ENCODE data around the gene SPOP.

Gene SPOP

GRCh38 chr17:49707608-49708514 lies 30.0 kb upstream of the SPOP start, which contains the start of gene SLC35B1:
Gene SLC35B1 (minus strand): TSS chr17:49707964. CDS start chr17:49707833, 131 bp downstream.
- peak; percentile 99 for DNase-seq (ENCODE audit: extremely low spot score)
- CTCF ChIA-PET, result interaction anchor here (0.7 to 1.9 kb wide), 6 partner anchors 10 to 175 kb away, joined by 3 to 9 read pairs (median 4); partner anchors contain the start of genes FAM117A and NXPH3
- TF ChIP-seq BHLHE40 (IDR thresholded peaks at IDR 0.05; ENCODE audit: borderline replicate concordance) (no peak), ARNT (IDR thresholded peaks at IDR 0.05) (no peak), HDGF (IDR thresholded peaks at IDR 0.05; ENCODE audit: borderline replicate concordance) (no peak), TARDBP (IDR thresholded peaks at IDR 0.05) (no peak), NFRKB (IDR thresholded peaks at IDR 0.05) (no peak), LEF1 (IDR thresholded peaks at IDR 0.05; ENCODE audit: borderline replicate concordance) (no peak), SUZ12 (IDR thresholded peaks at IDR 0.05) (no peak), SP1 (IDR thresholded peaks at IDR 0.05) (no peak), FOXM1 (IDR thresholded peaks at IDR 0.05; ENCODE audit: borderline replicate concordance) (peak; percentile 94), ZNF384 (IDR thresholded peaks at IDR 0.05) (no peak), FOXK2 (IDR thresholded peaks at IDR 0.05) (no peak), FOXA1 (IDR thresholded peaks at IDR 0.05) (no peak), CTBP1 (IDR thresholded peaks at IDR 0.05; ENCODE audit: borderline replicate concordance) (no peak; the same call in 1 of the 2 replicates), L3MBTL2 (conservative IDR thresholded peaks at IDR 0.05) (peak; percentile 60), ELF4 (IDR thresholded peaks at IDR 0.05) (peak; percentile 64; the same call in 1 of the 2 replicates), PKNOX1 (IDR thresholded peaks at IDR 0.05) (peak; percentile 98)
- POLR2A ChIA-PET, result interaction anchor here (1.0 to 2.9 kb wide), 13 partner anchors 10 to 294 kb away, joined by 3 to 15 read pairs (median 5); partner anchors contain the start of genes FAM117A, KAT7, NXPH3 and PHB1

GRCh38 chr17:49707246-49707607 lies 29.3 kb upstream of the SPOP start:
- TF ChIP-seq PKNOX1 (IDR thresholded peaks at IDR 0.05), result no peak
- no peak for TF ChIP-seq BHLHE40 (IDR thresholded peaks at IDR 0.05; ENCODE audit: borderline replicate concordance)
- TF ChIP-seq FOXA1 (IDR thresholded peaks at IDR 0.05), result no peak
- ChIA-PET CTCF (interaction anchor here (1.1 to 1.9 kb wide), 4 partner anchors 9 to 151 kb away, joined by 3 to 9 read pairs (median 5); partner anchors contain the start of genes FAM117A and NXPH3), POLR2A (interaction anchor here (1.0 to 2.9 kb wide), 11 partner anchors 9 to 293 kb away, joined by 3 to 15 read pairs (median 5); partner anchors contain the start of genes FAM117A, KAT7, NXPH3 and PHB1)
- no peak for DNase-seq (ENCODE audit: extremely low spot score)

- no peak for DNase-seq (ENCODE audit: extremely low spot score)
- TF ChIP-seq FOXA1 (IDR thresholded peaks at IDR 0.05) (no peak), NFRKB (IDR thresholded peaks at IDR 0.05) (no peak), L3MBTL2 (conservative IDR thresholded peaks at IDR 0.05) (no peak), CTBP1 (IDR thresholded peaks at IDR 0.05; ENCODE audit: borderline replicate concordance) (no peak), BHLHE40 (IDR thresholded peaks at IDR 0.05; ENCODE audit: borderline replicate concordance) (no peak)
- ChIA-PET POLR2A (no interaction called here), CTCF (interaction anchor here (1.4 to 2.0 kb wide), 4 partner anchors 9 to 148 kb away, joined by 4 to 6 read pairs (median 4); no protein-coding TSS in a partner anchor)
Observed at GRCh38 chr17:49705254-49705653, 27.4 kb upstream of the SPOP start.

GRCh38 chr17:49703557-49704277 lies 25.8 kb upstream of the SPOP start:
- DNase-seq (ENCODE audit: extremely low spot score), result peak; percentile 48
- TF ChIP-seq FOXA1 (IDR thresholded peaks at IDR 0.05) (no peak), BHLHE40 (IDR thresholded peaks at IDR 0.05; ENCODE audit: borderline replicate concordance) (no peak), ZNF384 (IDR thresholded peaks at IDR 0.05) (no peak), PKNOX1 (IDR thresholded peaks at IDR 0.05) (no peak), SP1 (IDR thresholded peaks at IDR 0.05) (no peak), HDGF (IDR thresholded peaks at IDR 0.05; ENCODE audit: borderline replicate concordance) (no peak), TARDBP (IDR thresholded peaks at IDR 0.05) (no peak), NFRKB (IDR thresholded peaks at IDR 0.05) (no peak), FOXM1 (IDR thresholded peaks at IDR 0.05; ENCODE audit: borderline replicate concordance) (no peak), CTBP1 (IDR thresholded peaks at IDR 0.05; ENCODE audit: borderline replicate concordance) (no peak), SUZ12 (IDR thresholded peaks at IDR 0.05) (no peak), ARNT (IDR thresholded peaks at IDR 0.05) (no peak), LEF1 (IDR thresholded peaks at IDR 0.05; ENCODE audit: borderline replicate concordance) (no peak), L3MBTL2 (conservative IDR thresholded peaks at IDR 0.05) (no peak), FOXK2 (IDR thresholded peaks at IDR 0.05) (no peak), ELF4 (IDR thresholded peaks at IDR 0.05) (no peak)
- ChIA-PET POLR2A (interaction anchor here (1.2 kb wide), 1 partner anchor 84 kb away, joined by 5 read pairs; the partner anchor contains the start of gene KAT7), CTCF (interaction anchor here (1.7 to 2.0 kb wide), 2 partner anchors 8 to 132 kb away, joined by 4 to 6 read pairs; no protein-coding TSS in a partner anchor)

GRCh38 chr17:49700960-49701359 lies 23.1 kb upstream of the SPOP start:
- no peak for TF ChIP-seq ELF4 (IDR thresholded peaks at IDR 0.05)
- no peak for TF ChIP-seq ARNT (IDR thresholded peaks at IDR 0.05)
- no peak for TF ChIP-seq L3MBTL2 (conservative IDR thresholded peaks at IDR 0.05)
- TF ChIP-seq FOXM1 (IDR thresholded peaks at IDR 0.05; ENCODE audit: borderline replicate concordance), result no peak
- ChIA-PET POLR2A (no interaction called here), CTCF (interaction anchor here (1.1 to 2.3 kb wide), 3 partner anchors 130 to 144 kb away, joined by 3 to 9 read pairs (median 4); no protein-coding TSS in a partner anchor)
- DNase-seq (ENCODE audit: extremely low spot score), result no peak
